ENCODE measurements around the gene CLVS2.

Gene CLVS2

DNA sequence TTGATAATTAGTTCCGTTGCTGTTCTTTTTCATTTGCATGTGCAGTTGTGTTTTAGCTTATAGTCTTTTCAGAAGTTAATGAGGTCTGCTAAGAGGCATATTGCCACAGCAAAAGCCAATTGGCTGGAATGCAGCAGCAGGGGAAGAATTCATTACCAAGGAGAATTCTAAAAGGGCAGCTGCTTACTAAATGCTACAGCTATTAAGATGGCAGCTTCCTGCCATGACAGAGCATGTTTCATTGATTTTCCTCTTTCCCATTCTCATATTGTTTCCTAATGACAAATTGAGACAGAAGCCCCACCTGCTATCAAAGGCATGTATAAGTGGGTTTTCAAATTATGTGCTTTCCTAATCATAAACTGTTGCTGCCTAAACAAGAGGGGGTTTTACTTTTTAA lies 66.6 kb downstream of the CLVS2 start:
- H3K4me1 ChIP-seq (ENCODE audit: low read length) = no peaks in the 10 kb centered on the region

DNA sequence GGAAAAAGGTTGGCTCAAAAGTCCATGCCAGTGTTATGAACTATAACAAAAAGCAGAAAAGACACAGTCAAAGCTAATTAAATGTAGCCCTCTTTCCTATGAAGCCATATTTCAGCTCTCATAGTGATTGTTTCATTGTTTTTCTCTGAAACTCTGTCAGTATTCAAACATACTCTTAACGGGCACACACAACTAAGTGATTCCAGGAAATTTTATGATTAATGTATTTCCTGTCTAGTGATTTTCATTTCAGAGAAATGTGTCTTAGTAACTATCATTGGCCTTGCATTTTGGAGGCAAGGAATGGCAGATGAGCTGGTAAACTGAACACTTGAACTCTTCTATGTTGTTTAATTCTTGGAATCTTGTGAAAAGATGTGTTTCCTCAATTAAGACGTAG lies 68.0 kb downstream of the CLVS2 start:
- Histone ChIP-seq H3K36me3 (replicated peaks; ENCODE audit: insufficient read depth, low read length) (no peaks in the 10 kb centered on the region), H4K20me1 (ENCODE audit: insufficient read depth, low read length) (no peaks in the 10 kb centered on the region), H3K4me2 (ENCODE audit: low read depth, low read length) (no peak overlapping the region), H3K4me1 (ENCODE audit: low read length) (no peaks in the 10 kb centered on the region), H3K27me3 (replicated peaks; ENCODE audit: insufficient read depth, low read length) (no peaks in the 10 kb centered on the region), H3K79me2 (ENCODE audit: low read length) (no peaks in the 10 kb centered on the region), H3F3A (ENCODE audit: insufficient read depth, low read length) (no peaks in the 10 kb centered on the region), H2AFZ (ENCODE audit: low read length) (no peak overlapping the region), H3K27ac (ENCODE audit: low read length) (no peak overlapping the region), H3K9ac (ENCODE audit: low read length) (no peak overlapping the region), H3K4me3 (ENCODE audit: low read length) (no peak overlapping the region), H3K9me3 (replicated peaks; ENCODE audit: insufficient read depth, low read length) (no peaks in the 10 kb centered on the region), H3K9me2 (replicated peaks; ENCODE audit: insufficient read depth, low read length) (no peaks in the 10 kb centered on the region)
- no peak for DNase-seq
- TF ChIP-seq EZH2 (optimal IDR thresholded peaks at IDR 0.05; ENCODE audit: low read depth, low read length) (no peak), EZH2phosphoT487 (IDR thresholded peaks at IDR 0.05; ENCODE audit: low read length) (no peak)
- TF ChIP-seq, protein P1, sequence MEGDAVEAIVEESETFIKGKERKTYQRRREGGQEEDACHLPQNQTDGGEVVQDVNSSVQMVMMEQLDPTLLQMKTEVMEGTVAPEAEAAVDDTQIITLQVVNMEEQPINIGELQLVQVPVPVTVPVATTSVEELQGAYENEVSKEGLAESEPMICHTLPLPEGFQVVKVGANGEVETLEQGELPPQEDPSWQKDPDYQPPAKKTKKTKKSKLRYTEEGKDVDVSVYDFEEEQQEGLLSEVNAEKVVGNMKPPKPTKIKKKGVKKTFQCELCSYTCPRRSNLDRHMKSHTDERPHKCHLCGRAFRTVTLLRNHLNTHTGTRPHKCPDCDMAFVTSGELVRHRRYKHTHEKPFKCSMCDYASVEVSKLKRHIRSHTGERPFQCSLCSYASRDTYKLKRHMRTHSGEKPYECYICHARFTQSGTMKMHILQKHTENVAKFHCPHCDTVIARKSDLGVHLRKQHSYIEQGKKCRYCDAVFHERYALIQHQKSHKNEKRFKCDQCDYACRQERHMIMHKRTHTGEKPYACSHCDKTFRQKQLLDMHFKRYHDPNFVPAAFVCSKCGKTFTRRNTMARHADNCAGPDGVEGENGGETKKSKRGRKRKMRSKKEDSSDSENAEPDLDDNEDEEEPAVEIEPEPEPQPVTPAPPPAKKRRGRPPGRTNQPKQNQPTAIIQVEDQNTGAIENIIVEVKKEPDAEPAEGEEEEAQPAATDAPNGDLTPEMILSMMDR (IDR thresholded peaks at IDR 0.05; ENCODE audit: low read length) = no peak

More for the DNA sequence above, 66.6 kb downstream of the CLVS2 start:
- Histone ChIP-seq H3K4me3 (ENCODE audit: low read length) (no peak overlapping the region), H2AFZ (ENCODE audit: low read length) (no peak overlapping the region), H3K4me2 (ENCODE audit: low read depth, low read length) (no peak overlapping the region), H3K27me3 (replicated peaks; ENCODE audit: insufficient read depth, low read length) (no peaks in the 10 kb centered on the region), H3K9ac (ENCODE audit: low read length) (no peak overlapping the region), H4K20me1 (ENCODE audit: insufficient read depth, low read length) (no peaks in the 10 kb centered on the region), H3K79me2 (ENCODE audit: low read length) (no peaks in the 10 kb centered on the region), H3K9me2 (replicated peaks; ENCODE audit: insufficient read depth, low read length) (no peaks in the 10 kb centered on the region), H3K36me3 (replicated peaks; ENCODE audit: insufficient read depth, low read length) (no peaks in the 10 kb centered on the region), H3F3A (ENCODE audit: insufficient read depth, low read length) (no peaks in the 10 kb centered on the region), H3K9me3 (replicated peaks; ENCODE audit: insufficient read depth, low read length) (no peaks in the 10 kb centered on the region), H3K27ac (ENCODE audit: low read length) (no peak overlapping the region)
- TF ChIP-seq, protein P1 (IDR thresholded peaks at IDR 0.05; ENCODE audit: low read length) = no peak
- TF ChIP-seq EZH2 (optimal IDR thresholded peaks at IDR 0.05; ENCODE audit: low read depth, low read length) (no peak), EZH2phosphoT487 (IDR thresholded peaks at IDR 0.05; ENCODE audit: low read length) (no peak)
- DNase-seq = no peak

DNA sequence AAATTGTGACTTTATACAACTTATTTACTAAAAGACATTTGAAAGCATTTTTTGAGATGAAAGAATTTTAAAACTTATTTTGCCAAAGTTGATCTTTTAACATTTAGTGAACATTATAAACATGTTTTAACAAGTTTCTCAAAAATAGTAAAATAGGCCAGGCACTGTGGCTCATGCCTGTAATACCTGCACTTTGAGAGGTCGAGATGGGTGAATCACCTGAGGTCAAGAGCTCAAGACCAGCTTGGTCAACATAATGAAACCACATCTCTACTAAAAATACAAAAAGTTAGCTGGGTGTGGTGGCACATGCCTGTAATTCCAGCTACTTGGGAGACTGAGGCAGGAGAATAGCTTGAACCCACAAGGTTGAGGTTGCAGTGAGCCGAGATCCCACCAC lies 78.6 kb downstream of the CLVS2 start:
- peaks cover 4% of the 10 kb centered on the region; the same call in 1 of the 2 replicates for H3K4me1 ChIP-seq (ENCODE audit: low read length)
- H3K27ac ChIP-seq (ENCODE audit: low read length) = no peak overlapping the region
- no peaks in the 10 kb centered on the region for H3K9me2 ChIP-seq (replicated peaks; ENCODE audit: insufficient read depth, low read length)
- no peaks in the 10 kb centered on the region for H3F3A ChIP-seq (ENCODE audit: insufficient read depth, low read length)
- H3K4me3 ChIP-seq (ENCODE audit: low read length) = no peak overlapping the region
- H3K4me2 ChIP-seq (ENCODE audit: low read depth, low read length) = no peak overlapping the region
- no peak overlapping the region for H2AFZ ChIP-seq (ENCODE audit: low read length)
- no peaks in the 10 kb centered on the region for H3K79me2 ChIP-seq (ENCODE audit: low read length)
- TF ChIP-seq, protein P1 (IDR thresholded peaks at IDR 0.05; ENCODE audit: low read length) = no peak
- no peak for TF ChIP-seq EZH2phosphoT487 (IDR thresholded peaks at IDR 0.05; ENCODE audit: low read length)
- no peak for TF ChIP-seq EZH2 (optimal IDR thresholded peaks at IDR 0.05; ENCODE audit: low read depth, low read length)
- H3K9me3 ChIP-seq (replicated peaks; ENCODE audit: insufficient read depth, low read length) = no peaks in the 10 kb centered on the region
- no peaks in the 10 kb centered on the region for H3K27me3 ChIP-seq (replicated peaks; ENCODE audit: insufficient read depth, low read length)
- DNase-seq = no peak
- no peak overlapping the region for H3K9ac ChIP-seq (ENCODE audit: low read length)
- H3K36me3 ChIP-seq (replicated peaks; ENCODE audit: insufficient read depth, low read length) = no peaks in the 10 kb centered on the region
- no peaks in the 10 kb centered on the region for H4K20me1 ChIP-seq (ENCODE audit: insufficient read depth, low read length)

All from MM.1S (cell line).